ENCODE measurements around the gene OR11H6. TPM values are rescaled to one million over a fixed set of nuclear protein-coding genes. Genes with fewer than 3 reads are reported as not detected.
"Not testable (repeated sequence)": the region's sequence is repeated elsewhere in the genome, so short reads cannot be mapped to it uniquely, and the experiment has no call there.

The OR11H6 gene
- total RNA-seq, 4 donors from 2014 or later: not detected

GRCh38 chr14:20215196-20215595, 8.3 kb upstream of the OR11H6 start:
- no peak for DNase-seq (ENCODE audit: low spot score in 2 of 2)
- WGBS, 2 donors: 75% methylated on average over 2 of the region's 2 CpGs

GRCh38 chr14:20219033-20219432, 4.5 kb upstream of the OR11H6 start:
- no peak for DNase-seq (ENCODE audit: low spot score in 2 of 2)
- intact Hi-C loops (cut with DNase I; ENCODE audit: low total_unique reads): no loop called here
- TF ChIP-seq POLR2A (IDR thresholded peaks at IDR 0.05): no peak
- no peak for TF ChIP-seq CTCF (IDR thresholded peaks at IDR 0.05)
- no peak overlapping the region for H3K4me3 ChIP-seq (ENCODE audit: low read depth, poor library complexity, severe bottlenecking)
- 52 to 57% methylated on average over 4 of the region's 4 CpGs for whole genome bisulfite sequencing, 2 donors

More at GRCh38 chr14:20215196-20215595, 8.3 kb upstream of the OR11H6 start:
- H3K4me3 ChIP-seq (ENCODE audit: low read depth, poor library complexity, severe bottlenecking): no peak overlapping the region
- intact Hi-C loops (cut with DNase I; ENCODE audit: low total_unique reads): no loop called here
- TF ChIP-seq CTCF (IDR thresholded peaks at IDR 0.05) (no peak), POLR2A (IDR thresholded peaks at IDR 0.05) (no peak)

GRCh38 chr14:20228681-20229080, 5.2 kb downstream of the OR11H6 start, which contains the start of gene OR11H7:
TSS of gene OR11H7 (plus strand) at chr14:20228981.
- H3K4me3 ChIP-seq (ENCODE audit: low read depth, poor library complexity, severe bottlenecking): no peak within 1 kb of the TSS
- WGBS, 2 donors: 63 to 76% methylated on average over 1 of the region's 1 CpG
- no peak for DNase-seq (ENCODE audit: low spot score in 2 of 2)
- intact Hi-C loops (cut with DNase I; ENCODE audit: low total_unique reads): no loop called here
- TF ChIP-seq POLR2A (IDR thresholded peaks at IDR 0.05) (no peak), CTCF (IDR thresholded peaks at IDR 0.05) (no peak)

DNA sequence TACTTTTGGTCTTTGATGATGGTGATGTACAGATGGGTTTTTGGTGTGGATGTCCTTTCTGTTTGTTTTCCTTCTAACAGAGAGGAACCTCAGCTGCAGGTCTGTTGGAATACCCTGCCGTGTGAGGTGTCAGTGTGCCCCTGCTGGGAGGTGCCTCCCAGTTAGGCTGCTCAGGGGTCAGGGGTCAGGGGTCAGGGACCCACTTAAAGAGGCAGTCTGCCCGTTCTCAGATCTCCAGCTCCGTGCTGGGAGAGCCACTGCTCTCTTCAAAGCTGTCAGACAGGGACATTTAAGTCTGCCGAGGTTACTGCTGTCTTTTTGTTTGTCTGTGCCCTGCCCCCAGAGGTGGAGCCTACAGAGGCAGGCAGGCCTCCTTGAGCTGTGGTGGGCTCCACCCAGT, 11.9 kb downstream of the OR11H6 start:
- H3K4me3 ChIP-seq (ENCODE audit: low read depth, poor library complexity, severe bottlenecking); intact Hi-C loops (cut with DNase I; ENCODE audit: low total_unique reads); DNase-seq (ENCODE audit: low spot score in 2 of 2): not testable (repeated sequence)
- 87 to 100% methylated on average over 1 to 4 of the region's 4 CpGs for WGBS, 2 donors

DNA sequence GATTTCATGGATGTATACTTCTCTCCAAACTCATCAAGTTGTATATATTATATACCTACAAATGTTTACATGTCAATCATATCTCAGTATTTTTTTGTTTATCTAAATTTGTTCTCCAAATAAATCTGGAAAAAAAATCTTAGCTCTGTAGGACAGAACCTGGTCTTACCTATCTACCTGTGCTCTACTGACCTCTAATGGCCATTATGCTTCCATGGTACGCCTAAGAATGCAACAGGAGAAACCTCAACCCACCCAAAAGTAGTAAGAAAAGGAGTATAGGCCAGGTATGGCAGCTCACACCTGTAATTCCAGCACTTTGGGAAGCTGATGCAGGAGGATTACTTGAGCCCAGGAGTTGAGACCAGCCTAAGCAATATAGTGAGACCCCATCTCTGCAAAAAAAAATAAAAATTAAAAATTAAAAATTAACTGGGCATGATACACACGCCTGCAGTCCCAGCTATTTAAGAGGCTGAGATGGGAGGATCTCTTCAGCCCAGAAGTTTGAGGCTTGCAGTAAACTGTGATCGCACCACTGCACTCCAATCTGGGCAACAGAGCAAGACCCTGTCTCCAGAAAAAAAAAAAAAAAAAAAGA, 24.2 kb downstream of the OR11H6 start:
- intact Hi-C loops (cut with DNase I; ENCODE audit: low total_unique reads): no loop called here
- WGBS, 2 donors: 67 to 70% methylated on average over 3 of the region's 3 CpGs
- H3K4me3 ChIP-seq (ENCODE audit: low read depth, poor library complexity, severe bottlenecking): no peak overlapping the region
- TF ChIP-seq POLR2A (IDR thresholded peaks at IDR 0.05) (no peak), CTCF (IDR thresholded peaks at IDR 0.05) (no peak)
- DNase-seq (ENCODE audit: low spot score in 2 of 2): no peak

GRCh38 chr14:20262642-20263128, 39.2 kb downstream of the OR11H6 start:
- intact Hi-C loops (cut with DNase I; ENCODE audit: low total_unique reads): no loop called here
- no peak for DNase-seq (ENCODE audit: low spot score in 2 of 2)
- no peak for TF ChIP-seq CTCF (IDR thresholded peaks at IDR 0.05)
- no peak for TF ChIP-seq POLR2A (IDR thresholded peaks at IDR 0.05)
- WGBS, 2 donors: 35 to 38% methylated on average over 3 of the region's 3 CpGs
- no peak overlapping the region for H3K4me3 ChIP-seq (ENCODE audit: low read depth, poor library complexity, severe bottlenecking)

DNA sequence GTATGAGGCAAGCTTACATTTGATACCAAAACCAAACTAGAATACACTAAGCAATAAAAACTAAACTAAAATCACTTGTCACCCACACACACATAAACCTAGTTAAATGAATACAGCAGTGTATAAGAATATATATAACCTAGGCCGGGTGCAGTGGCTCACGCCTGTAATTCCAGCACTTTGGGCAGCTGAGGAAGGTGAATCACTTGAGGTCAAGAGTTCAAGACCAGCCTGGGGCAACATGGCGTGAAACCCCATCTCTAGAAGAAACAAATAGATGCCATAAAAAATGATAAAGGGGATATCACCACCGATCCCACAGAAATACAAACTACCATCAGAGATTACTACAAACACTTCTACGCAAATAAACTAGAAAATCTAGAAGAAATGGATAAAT, 40.9 kb downstream of the OR11H6 start:
- H3K4me3 ChIP-seq (ENCODE audit: low read depth, poor library complexity, severe bottlenecking); intact Hi-C loops (cut with DNase I; ENCODE audit: low total_unique reads); DNase-seq (ENCODE audit: low spot score in 2 of 2): not testable (repeated sequence)
- 84% methylated on average over 5 of the region's 5 CpGs for WGBS, 2 donors

Measured in lower leg skin (tissue), 4 donors.